Measurements from ENCODE around the gene NAT14.

The NAT14 gene

DNA sequence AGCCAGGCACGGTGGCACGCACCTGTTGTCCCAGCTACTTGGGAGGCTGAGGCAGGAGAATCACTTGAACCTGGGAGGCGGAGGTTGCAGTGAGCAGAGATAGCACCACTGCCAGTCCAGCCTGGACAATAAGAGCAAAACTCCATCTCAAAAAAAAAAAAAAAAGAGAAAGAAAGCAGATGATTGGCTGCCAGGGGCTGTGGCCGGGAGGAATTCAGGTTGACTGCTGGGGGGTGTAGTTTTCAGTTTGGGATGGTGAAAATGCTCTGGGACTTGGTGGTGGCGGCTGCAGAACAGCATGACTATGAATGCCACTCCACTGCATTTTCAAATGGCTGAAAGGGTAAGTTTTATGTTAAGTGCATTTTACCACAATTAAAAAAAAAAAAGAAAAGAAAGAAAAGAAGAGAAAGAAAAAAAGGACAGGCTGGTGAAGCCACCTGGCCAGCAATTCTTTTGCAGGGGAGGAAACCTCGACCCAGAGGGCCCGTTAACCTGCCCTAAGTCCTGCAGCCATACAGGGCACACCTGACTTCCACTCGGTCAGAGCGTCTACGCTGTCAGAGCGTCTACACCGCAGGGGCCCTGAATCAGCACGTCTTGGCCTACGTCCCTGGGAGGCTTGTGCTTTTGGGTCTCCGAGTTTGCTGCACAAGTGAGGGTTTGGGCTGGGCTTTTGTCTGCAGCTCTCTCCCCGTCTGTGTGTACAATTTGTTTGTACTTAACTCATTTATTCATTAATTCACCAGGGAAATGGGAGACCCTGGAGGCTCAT, 27.1 kb upstream of the NAT14 start:
- peaks cover 9% of the 10 kb centered on the region for H3K4me1 ChIP-seq (ENCODE audit: control insufficient read depth, insufficient read depth, low read length)
- H3K27ac ChIP-seq (ENCODE audit: low read depth, low read length) = no peak overlapping the region
- H3K9ac ChIP-seq (ENCODE audit: low read length) = no peak overlapping the region
- peaks cover 5% of the 10 kb centered on the region for H3K36me3 ChIP-seq (ENCODE audit: control insufficient read depth, insufficient read depth, low read length)
- no peak overlapping the region for H3K4me3 ChIP-seq (ENCODE audit: low read length)
- no peaks in the 10 kb centered on the region for H3K27me3 ChIP-seq (ENCODE audit: control insufficient read depth, insufficient read depth, low read length)

DNA sequence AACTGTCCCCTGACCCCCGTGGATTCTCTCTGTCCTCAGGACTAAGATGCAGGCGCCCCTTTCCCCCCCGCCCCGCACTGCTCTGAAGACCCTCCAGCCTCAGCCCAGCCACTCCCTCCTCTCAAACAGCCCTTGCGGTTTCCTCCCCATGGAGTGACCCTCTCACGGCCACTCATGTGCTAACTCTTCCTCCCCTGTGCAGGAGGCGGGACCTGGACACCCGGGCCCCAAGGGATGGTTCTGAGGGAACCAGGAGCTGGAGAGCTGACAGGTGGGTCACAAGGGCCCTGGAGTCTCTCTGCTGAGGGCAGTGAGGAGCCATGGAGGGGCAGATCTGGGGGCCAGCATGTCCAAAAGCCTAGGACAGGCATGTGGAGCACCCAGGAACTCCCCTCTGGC, 25.4 kb upstream of the NAT14 start:
- H3K36me3 ChIP-seq (ENCODE audit: control insufficient read depth, insufficient read depth, low read length) = peaks cover 5% of the 10 kb centered on the region
- no peak overlapping the region for H3K4me3 ChIP-seq (ENCODE audit: low read length)
- peak overlapping the region; percentile 99 for H3K27ac ChIP-seq (ENCODE audit: low read depth, low read length)
- H3K9ac ChIP-seq (ENCODE audit: low read length) = no peak overlapping the region
- no peaks in the 10 kb centered on the region for H3K27me3 ChIP-seq (ENCODE audit: control insufficient read depth, insufficient read depth, low read length)
- H3K4me1 ChIP-seq (ENCODE audit: control insufficient read depth, insufficient read depth, low read length) = peaks cover 9% of the 10 kb centered on the region

DNA sequence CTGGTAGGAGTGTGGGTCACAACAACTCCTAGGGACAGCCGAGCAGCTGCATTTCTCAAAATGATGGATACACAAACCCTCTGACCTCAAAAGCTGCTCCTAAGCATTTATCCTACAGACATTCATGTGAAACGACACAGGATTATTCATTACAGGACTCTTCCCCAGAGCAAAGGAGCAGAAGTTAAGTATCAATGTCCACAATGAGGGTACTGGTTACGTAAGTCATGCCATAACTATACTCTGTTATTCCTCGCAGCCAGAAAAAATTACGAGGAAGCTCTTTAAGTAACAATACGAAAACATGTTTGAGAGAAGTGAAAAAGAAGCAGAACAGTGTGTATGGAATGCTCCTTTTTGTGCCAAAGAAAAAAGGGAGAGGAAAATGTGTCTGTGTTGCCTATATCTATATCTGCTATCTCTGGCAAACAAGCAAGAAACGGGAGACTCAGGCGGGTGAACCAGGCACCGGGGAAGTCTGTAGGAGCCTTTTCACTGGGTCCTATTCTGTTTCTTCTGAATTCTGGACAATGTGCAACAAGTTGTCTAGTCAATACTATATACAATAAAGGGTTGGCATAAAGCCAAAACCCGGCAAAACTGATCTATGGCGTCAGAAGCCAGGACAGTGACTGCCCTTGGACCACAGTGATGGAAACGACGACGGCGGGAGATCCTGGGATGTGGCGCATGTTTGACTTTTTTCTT, 24.9 kb upstream of the NAT14 start:
- Histone ChIP-seq H3K4me3 (ENCODE audit: low read length) (peak overlapping the region; percentile 98), H3K9ac (ENCODE audit: low read length) (no peak overlapping the region), H3K27me3 (ENCODE audit: control insufficient read depth, insufficient read depth, low read length) (no peaks in the 10 kb centered on the region), H3K36me3 (ENCODE audit: control insufficient read depth, insufficient read depth, low read length) (peaks cover 5% of the 10 kb centered on the region), H3K27ac (ENCODE audit: low read depth, low read length) (peak overlapping the region; percentile 99), H3K4me1 (ENCODE audit: control insufficient read depth, insufficient read depth, low read length) (peaks cover 9% of the 10 kb centered on the region)

DNA sequence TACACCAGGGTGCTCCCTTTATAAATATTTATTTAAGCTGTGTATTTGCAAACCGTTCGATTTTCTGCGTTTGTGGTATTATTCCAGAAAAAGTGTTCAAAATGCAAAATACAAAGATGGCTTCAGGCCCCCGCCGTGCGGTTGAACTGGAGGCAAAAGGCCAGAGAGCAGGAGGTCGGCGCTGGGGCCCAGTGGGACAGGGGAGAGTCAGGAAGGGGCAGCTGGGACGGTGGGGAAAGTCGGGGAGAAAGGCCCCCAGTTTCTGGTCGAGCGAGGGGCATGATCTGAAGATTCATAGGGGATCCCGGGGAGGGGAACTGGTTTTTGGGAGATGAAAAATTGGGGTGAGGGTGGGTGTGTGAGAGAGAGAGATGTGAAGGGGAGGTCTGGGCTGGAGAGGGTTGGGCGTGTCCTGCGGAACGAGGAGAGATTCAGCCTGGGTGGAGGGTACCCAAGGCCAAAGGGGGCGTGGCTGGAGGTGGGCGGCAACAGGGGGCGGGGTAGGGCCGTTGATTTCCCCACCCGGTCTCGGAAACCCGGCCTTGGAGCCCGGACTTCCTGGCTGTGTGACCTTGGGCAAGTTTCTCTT, 24.2 kb upstream of the NAT14 start:
- Histone ChIP-seq H3K4me1 (ENCODE audit: control insufficient read depth, insufficient read depth, low read length) (peaks cover 9% of the 10 kb centered on the region), H3K4me3 (ENCODE audit: low read length) (peak overlapping the region; percentile 98), H3K36me3 (ENCODE audit: control insufficient read depth, insufficient read depth, low read length) (peaks cover 5% of the 10 kb centered on the region), H3K27me3 (ENCODE audit: control insufficient read depth, insufficient read depth, low read length) (no peaks in the 10 kb centered on the region), H3K9ac (ENCODE audit: low read length) (peak overlapping the region; percentile 91), H3K27ac (ENCODE audit: low read depth, low read length) (peak overlapping the region; percentile 99)

DNA sequence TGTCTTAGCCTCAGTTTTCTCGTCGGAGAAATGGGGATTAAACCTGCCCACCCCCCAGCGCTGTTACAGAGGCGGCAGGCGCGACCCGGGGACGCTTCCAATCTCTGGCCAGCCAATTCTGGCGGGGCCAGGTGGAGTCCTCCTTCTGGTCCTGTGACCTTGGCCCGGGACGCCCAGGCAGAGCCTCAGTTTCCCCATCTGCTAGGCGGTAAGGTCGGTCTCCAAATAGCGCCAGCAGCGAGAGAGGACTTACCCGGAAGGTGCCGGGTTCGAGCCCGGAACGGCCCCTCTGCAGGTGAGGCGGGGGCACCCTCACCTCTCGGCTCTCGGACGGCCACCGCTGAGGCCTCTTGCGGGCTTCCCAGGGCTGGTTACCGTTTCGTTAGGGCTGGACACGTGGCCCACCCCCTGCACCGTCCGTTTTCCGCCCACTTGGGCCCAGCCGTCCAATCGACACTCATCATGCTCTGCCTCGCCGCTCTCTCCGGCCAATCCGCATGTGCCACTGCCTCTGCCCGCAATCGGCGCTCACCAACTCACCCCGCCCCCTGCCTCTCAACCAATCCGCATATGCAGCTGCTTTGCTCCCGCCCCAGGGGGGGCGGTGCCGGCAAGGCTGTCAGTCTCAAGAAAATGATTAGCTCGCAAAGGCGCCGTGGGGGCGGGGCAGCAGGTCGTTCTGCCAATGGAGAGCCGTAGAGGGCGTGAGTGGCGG, 23.6 kb upstream of the NAT14 start, which contains the start of gene ISOC2:
TSS of gene ISOC2 (minus strand) at position 384 of the 715 bp plus-strand sequence. CDS start 5,156 bp downstream, outside the sequence.
- Histone ChIP-seq H3K27ac (ENCODE audit: low read depth, low read length) (peak within 1 kb of the TSS; percentile 99), H3K27me3 (ENCODE audit: control insufficient read depth, insufficient read depth, low read length) (no peaks in the 10 kb centered on the region), H3K9ac (ENCODE audit: low read length) (peak within 1 kb of the TSS; percentile 91), H3K4me1 (ENCODE audit: control insufficient read depth, insufficient read depth, low read length) (peaks cover 9% of the 10 kb centered on the region), H3K4me3 (ENCODE audit: low read length) (peak within 1 kb of the TSS; percentile 98), H3K36me3 (ENCODE audit: control insufficient read depth, insufficient read depth, low read length) (peaks cover under 1% of the 10 kb centered on the region)

DNA sequence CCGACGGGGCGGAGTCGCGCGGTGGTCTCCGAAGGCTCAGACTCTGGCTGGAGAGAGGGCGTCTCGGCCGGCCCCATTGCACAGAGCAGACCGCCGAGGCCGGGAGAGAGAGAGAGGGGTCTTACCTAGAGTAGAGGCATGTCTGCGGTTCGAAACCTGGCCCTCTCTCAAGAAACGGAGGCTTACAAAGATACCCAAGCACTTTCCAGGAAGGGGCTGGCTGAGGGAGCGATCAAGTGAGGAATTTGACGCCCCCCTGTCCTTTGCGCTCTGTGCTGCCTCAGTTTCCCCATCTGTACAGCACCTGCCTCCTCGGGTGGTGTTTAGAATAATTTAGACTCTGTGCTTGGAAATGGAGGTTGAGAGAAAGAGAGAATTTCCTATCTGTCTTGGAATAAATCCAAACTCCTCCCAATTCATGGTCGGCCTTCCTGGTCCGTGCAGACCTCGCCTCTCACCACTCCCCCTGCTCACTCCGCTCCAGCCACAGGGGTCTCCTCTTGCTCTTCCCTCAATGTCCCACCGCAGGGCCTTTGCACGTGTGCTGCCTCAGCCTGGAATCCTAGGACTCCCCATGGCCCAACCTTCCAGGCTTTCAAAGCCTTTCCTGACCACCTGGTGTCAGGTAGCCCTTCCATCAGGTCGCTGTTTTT, 22.9 kb upstream of the NAT14 start:
- Histone ChIP-seq H3K27ac (ENCODE audit: low read depth, low read length) (peak overlapping the region; percentile 87), H3K27me3 (ENCODE audit: control insufficient read depth, insufficient read depth, low read length) (no peaks in the 10 kb centered on the region), H3K4me1 (ENCODE audit: control insufficient read depth, insufficient read depth, low read length) (peaks cover 9% of the 10 kb centered on the region), H3K4me3 (ENCODE audit: low read length) (peak overlapping the region; percentile 95), H3K36me3 (ENCODE audit: control insufficient read depth, insufficient read depth, low read length) (no peaks in the 10 kb centered on the region), H3K9ac (ENCODE audit: low read length) (peak overlapping the region; percentile 80)

DNA sequence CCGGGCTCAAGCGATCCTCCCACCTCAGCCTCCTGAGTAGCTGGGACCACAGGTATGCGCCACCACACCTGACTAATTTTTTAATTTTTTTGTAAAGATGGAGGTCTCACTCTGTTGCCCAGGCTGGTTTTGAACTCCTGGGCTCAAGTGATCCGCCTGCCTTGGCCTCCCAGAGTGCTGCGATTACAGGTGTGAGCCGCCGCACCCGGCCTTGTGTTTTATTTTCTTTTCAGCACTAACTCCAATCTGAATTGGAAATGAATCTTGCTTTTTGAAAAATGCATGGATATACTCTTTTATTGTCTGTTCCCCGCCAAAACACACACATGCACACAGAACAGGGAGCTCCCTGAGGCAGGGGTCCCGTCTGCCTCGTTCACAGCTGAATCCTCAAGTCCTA, 22.3 kb upstream of the NAT14 start:
- Histone ChIP-seq H3K4me3 (ENCODE audit: low read length) (no peak overlapping the region), H3K27ac (ENCODE audit: low read depth, low read length) (no peak overlapping the region), H3K27me3 (ENCODE audit: control insufficient read depth, insufficient read depth, low read length) (no peaks in the 10 kb centered on the region), H3K9ac (ENCODE audit: low read length) (no peak overlapping the region), H3K4me1 (ENCODE audit: control insufficient read depth, insufficient read depth, low read length) (peaks cover 9% of the 10 kb centered on the region), H3K36me3 (ENCODE audit: control insufficient read depth, insufficient read depth, low read length) (no peaks in the 10 kb centered on the region)

DNA sequence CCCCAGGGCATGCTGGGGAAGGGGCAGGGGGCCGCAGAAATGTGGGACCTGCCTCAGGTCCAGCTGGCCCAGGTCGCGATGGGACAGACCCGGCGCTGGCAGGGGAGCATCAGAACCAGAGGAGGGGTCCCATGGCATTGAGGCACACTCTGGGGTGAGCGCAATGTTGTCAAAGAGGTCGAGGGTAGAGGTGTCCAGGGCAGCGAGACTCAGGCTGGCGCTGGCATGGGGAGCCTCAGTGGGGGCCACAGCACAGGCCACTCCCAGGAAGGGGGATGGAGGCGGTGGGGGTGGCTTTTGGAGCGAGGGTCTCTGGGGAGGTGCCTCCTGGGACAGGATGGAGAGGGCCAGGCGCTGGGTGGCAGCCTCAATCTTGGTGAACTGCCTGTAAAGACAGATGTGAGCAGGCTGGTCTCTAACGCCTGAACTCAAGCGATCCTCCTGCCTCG, 21.4 kb upstream of the NAT14 start:
- H3K9ac ChIP-seq (ENCODE audit: low read length) = no peak overlapping the region
- no peak overlapping the region for H3K27ac ChIP-seq (ENCODE audit: low read depth, low read length)
- H3K36me3 ChIP-seq (ENCODE audit: control insufficient read depth, insufficient read depth, low read length) = no peaks in the 10 kb centered on the region
- H3K27me3 ChIP-seq (ENCODE audit: control insufficient read depth, insufficient read depth, low read length) = no peaks in the 10 kb centered on the region
- H3K4me3 ChIP-seq (ENCODE audit: low read length) = no peak overlapping the region
- H3K4me1 ChIP-seq (ENCODE audit: control insufficient read depth, insufficient read depth, low read length) = peaks cover 9% of the 10 kb centered on the region

DNA sequence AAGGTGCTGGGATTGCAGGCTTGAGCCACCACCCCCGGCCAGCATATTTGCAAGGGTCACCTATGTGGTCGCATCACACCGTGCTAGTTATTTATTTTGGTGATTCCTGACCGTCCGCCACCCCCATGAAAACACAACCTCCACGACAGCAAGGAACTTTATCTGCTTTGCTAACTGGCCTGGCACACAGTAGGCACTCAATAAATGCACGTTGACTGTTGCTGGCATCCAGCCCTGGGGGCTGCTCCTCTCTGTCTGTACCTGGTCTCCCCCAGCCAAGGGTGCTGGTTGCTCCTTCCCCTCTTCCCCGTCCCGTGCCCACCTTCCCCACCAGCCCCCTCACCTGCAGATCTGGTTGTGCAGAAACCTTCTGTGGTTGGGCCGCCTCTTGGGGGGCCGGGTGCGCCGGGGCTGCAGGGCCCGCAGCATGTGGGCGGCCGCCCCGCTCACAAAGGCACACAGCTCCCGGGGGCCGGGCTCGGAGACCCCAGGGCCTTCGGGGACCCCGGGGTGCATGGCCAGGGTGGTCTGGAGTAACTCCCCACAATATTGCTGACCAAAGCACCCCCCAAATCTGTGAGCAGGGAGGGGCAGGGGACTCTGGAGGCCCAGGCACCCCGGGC, 20.8 kb upstream of the NAT14 start:
- no peak overlapping the region for H3K27ac ChIP-seq (ENCODE audit: low read depth, low read length)
- no peak overlapping the region for H3K9ac ChIP-seq (ENCODE audit: low read length)
- no peaks in the 10 kb centered on the region for H3K27me3 ChIP-seq (ENCODE audit: control insufficient read depth, insufficient read depth, low read length)
- no peak overlapping the region for H3K4me3 ChIP-seq (ENCODE audit: low read length)
- H3K4me1 ChIP-seq (ENCODE audit: control insufficient read depth, insufficient read depth, low read length) = peaks cover 9% of the 10 kb centered on the region
- H3K36me3 ChIP-seq (ENCODE audit: control insufficient read depth, insufficient read depth, low read length) = no peaks in the 10 kb centered on the region

DNA sequence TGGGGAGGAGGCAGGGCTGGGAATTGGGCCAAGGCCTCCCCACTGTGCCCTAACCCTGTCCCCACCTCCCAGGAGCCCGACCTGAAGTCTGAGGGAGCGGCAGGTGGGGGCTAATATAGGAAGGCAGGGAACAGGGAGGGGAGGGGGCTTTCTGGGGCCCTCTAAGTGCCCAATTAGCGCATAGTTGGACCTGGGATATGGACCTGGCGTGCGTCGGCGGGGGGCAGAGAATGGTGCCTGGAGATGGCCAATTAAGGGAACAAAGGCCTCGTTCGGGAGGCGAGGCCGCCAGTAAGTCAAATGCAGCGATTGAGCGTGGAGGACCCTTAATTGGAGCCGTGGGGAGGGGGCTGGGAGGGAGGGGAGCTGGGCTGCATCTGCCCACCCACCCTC, 20.3 kb upstream of the NAT14 start, which contains the start of gene C19orf85:
TSS of gene C19orf85 (minus strand) at position 90 of the 393 bp plus-strand sequence. CDS start 197 bp downstream, outside the sequence.
- no peaks in the 10 kb centered on the region for H3K36me3 ChIP-seq (ENCODE audit: control insufficient read depth, insufficient read depth, low read length)
- H3K9ac ChIP-seq (ENCODE audit: low read length) = no peak within 1 kb of the TSS
- peaks cover 7% of the 10 kb centered on the region for H3K4me1 ChIP-seq (ENCODE audit: control insufficient read depth, insufficient read depth, low read length)
- H3K27ac ChIP-seq (ENCODE audit: low read depth, low read length) = no peak within 1 kb of the TSS
- no peak within 1 kb of the TSS for H3K4me3 ChIP-seq (ENCODE audit: low read length)
- H3K27me3 ChIP-seq (ENCODE audit: control insufficient read depth, insufficient read depth, low read length) = no peaks in the 10 kb centered on the region

DNA sequence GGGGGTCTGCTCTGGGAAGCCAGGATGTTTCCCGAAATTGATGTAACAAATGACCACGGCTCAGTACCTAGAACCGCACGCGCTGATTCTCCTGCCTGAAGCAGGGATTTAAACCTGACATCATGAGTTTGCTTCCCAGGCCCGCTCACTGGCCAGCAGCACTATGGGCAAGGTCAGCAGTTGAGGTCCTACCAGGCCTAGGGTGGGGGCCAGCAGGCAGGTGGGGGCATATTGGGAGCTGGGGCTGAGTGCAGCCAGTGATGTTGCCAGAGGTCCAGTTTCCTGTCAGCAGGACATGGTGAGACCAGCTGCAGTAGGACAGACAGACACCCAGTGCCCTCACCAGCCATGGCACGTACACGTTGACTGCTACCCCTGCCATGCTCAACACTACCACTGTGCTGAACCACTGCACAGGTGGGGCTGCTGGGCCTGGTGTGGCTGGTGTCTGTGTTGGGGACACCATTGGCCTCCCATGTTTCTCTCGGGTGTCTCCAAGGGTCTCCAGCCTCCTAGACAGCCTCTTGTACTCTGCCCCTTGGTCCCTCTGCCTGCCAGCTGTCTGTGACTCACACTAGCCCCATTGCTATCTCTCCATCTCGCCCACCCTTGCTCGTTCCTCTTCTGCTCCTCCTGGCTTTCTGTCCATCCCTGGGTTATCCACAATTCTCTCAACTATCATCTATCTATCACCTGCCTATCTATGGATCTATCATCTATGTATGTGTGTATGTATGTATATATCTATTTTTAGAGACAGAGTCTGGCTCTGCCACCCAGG, 19.3 kb upstream of the NAT14 start:
- H3K4me1 ChIP-seq (ENCODE audit: control insufficient read depth, insufficient read depth, low read length) = peaks cover 5% of the 10 kb centered on the region
- H3K4me3 ChIP-seq (ENCODE audit: low read length) = no peak overlapping the region
- no peaks in the 10 kb centered on the region for H3K27me3 ChIP-seq (ENCODE audit: control insufficient read depth, insufficient read depth, low read length)
- H3K36me3 ChIP-seq (ENCODE audit: control insufficient read depth, insufficient read depth, low read length) = no peaks in the 10 kb centered on the region
- no peak overlapping the region for H3K27ac ChIP-seq (ENCODE audit: low read depth, low read length)
- no peak overlapping the region for H3K9ac ChIP-seq (ENCODE audit: low read length)
